ENCODE data around the gene KDM3A. TPM values are rescaled to one million over a fixed set of nuclear protein-coding genes. Genes with fewer than 3 reads are reported as not detected.

The KDM3A gene
- polyA plus RNA-seq, 1 of the 3 experiments (the other 2 are of a cell fraction): 13.7 TPM

DNA sequence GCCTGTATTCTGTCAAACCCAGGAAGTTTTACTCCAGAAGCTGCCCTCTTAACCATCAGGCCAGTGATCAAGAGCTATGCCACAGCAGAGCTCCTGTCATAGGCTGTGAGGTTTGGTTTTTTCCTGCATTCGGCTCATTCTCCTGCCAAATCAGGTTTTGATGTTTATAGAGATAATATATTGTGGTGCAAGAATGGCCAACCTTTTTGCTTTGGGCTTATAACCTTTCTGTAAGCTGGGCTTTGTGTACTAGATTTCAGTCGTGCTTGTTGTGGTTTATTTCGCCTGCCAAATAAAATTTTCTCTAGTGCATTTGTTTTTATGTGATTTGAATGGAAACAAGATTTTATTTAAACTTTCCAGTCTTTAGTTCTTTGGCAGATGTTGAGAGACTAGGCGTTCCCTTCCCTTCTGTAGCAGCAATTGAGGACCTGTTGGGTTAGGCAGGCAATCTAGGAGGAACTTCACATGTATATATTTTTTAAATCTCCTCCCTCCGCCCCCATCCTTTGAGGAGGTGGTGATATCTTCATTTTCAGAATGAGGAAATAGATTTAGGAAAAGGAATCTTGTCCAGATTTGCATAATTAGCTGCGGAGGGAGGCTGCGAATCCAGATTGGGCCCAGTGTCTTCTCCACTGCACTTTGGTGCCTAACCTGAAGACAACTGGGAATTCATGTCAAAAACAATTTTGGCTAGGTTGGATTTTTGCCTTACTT is 2.6 kb downstream of the KDM3A start:
- DNase-seq: no peak
- Histone ChIP-seq H3K27ac (ENCODE audit: low read depth in 2 of 2, low read length in 1 of 2) (no peak overlapping the region), H4K20me1 (ENCODE audit: insufficient read depth) (peaks cover 66% of the 10 kb centered on the region), H3K36me3 (replicated peaks in 1 of 2; ENCODE audit: control insufficient read depth in 1 of 2, insufficient read depth in 2 of 2, low read length in 1 of 2) (peaks cover 37 to 60% of the 10 kb centered on the region in 2 experiments), H3F3A (replicated peaks; ENCODE audit: insufficient read depth) (peaks cover 12% of the 10 kb centered on the region), H3K27me3 (ENCODE audit: insufficient read depth) (no peaks in the 10 kb centered on the region), H3K4me2 (peak overlapping the region; percentile 86), H3K9me2 (no peaks in the 10 kb centered on the region), H2AFZ (ENCODE audit: low read depth) (no peak overlapping the region), H3K4me1 (ENCODE audit: control insufficient read depth in 1 of 2, insufficient read depth in 2 of 2, low read depth in 1 of 2, low read length in 1 of 2) (peaks cover 13 to 26% of the 10 kb centered on the region in 2 experiments; a peak in 3 of 4 replicates), H3K79me2 (ENCODE audit: insufficient read depth) (peaks cover 70% of the 10 kb centered on the region), H3K9ac (no peak overlapping the region), H3K9me3 (peaks cover 16% of the 10 kb centered on the region; the same call in 1 of the 2 replicates), H3K4me3 (ENCODE audit: low read depth in 2 of 2, low read length in 1 of 2) (peak overlapping the region in 1 of 2 experiments; percentile 80; a peak in 2 of 4 replicates)
- ChIA-PET POLR2A (interaction anchor here (1.0 to 1.3 kb wide), 2 partner anchors 10 to 15 kb away, joined by 3 to 4 read pairs; no protein-coding TSS in a partner anchor), CTCF (interaction anchor here (0.8 kb wide), 1 partner anchor 229 kb away, joined by 3 read pairs; no protein-coding TSS in a partner anchor)
- TF ChIP-seq, protein P1, sequence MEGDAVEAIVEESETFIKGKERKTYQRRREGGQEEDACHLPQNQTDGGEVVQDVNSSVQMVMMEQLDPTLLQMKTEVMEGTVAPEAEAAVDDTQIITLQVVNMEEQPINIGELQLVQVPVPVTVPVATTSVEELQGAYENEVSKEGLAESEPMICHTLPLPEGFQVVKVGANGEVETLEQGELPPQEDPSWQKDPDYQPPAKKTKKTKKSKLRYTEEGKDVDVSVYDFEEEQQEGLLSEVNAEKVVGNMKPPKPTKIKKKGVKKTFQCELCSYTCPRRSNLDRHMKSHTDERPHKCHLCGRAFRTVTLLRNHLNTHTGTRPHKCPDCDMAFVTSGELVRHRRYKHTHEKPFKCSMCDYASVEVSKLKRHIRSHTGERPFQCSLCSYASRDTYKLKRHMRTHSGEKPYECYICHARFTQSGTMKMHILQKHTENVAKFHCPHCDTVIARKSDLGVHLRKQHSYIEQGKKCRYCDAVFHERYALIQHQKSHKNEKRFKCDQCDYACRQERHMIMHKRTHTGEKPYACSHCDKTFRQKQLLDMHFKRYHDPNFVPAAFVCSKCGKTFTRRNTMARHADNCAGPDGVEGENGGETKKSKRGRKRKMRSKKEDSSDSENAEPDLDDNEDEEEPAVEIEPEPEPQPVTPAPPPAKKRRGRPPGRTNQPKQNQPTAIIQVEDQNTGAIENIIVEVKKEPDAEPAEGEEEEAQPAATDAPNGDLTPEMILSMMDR (IDR thresholded peaks at IDR 0.05): no peak
- TF ChIP-seq NRF1 (IDR thresholded peaks at IDR 0.05; ENCODE audit: low read depth, low read length) (no peak), MXI1 (IDR thresholded peaks at IDR 0.05; ENCODE audit: low read depth, low read length) (no peak), CHD2 (IDR thresholded peaks at IDR 0.05; ENCODE audit: low read length, partially characterized antibody) (no peak), RAD21 (IDR thresholded peaks at IDR 0.05; ENCODE audit: low read length) (no peak), EP300 (IDR thresholded peaks at IDR 0.05; ENCODE audit: borderline replicate concordance in 1 of 2, low read depth in 1 of 2, low read length in 1 of 2) (no peak), MEF2A (IDR thresholded peaks at IDR 0.05; ENCODE audit: borderline replicate concordance, low read depth) (no peak), FOXJ3 (CRISPR knock-in tag; IDR thresholded peaks at IDR 0.05) (no peak), RCOR1 (IDR thresholded peaks at IDR 0.05; ENCODE audit: low read length) (no peak), FOSL2 (IDR thresholded peaks at IDR 0.05; ENCODE audit: borderline replicate concordance, low read depth) (no peak), TEAD4 (IDR thresholded peaks at IDR 0.05; ENCODE audit: borderline replicate concordance, insufficient read depth) (no peak), RXRA (IDR thresholded peaks at IDR 0.05; ENCODE audit: borderline replicate concordance, low read depth) (no peak), POLR2AphosphoS5 (IDR thresholded peaks at IDR 0.05; ENCODE audit: low read depth, low read length) (no peak), ELF1 (IDR thresholded peaks at IDR 0.05) (no peak), GATA2 (CRISPR knock-in tag; IDR thresholded peaks at IDR 0.05) (no peak)
- TF ChIP-seq, protein P2, sequence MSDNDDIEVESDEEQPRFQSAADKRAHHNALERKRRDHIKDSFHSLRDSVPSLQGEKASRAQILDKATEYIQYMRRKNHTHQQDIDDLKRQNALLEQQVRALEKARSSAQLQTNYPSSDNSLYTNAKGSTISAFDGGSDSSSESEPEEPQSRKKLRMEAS (IDR thresholded peaks at IDR 0.05; ENCODE audit: low read depth): no peak
- TF ChIP-seq, protein P3, sequence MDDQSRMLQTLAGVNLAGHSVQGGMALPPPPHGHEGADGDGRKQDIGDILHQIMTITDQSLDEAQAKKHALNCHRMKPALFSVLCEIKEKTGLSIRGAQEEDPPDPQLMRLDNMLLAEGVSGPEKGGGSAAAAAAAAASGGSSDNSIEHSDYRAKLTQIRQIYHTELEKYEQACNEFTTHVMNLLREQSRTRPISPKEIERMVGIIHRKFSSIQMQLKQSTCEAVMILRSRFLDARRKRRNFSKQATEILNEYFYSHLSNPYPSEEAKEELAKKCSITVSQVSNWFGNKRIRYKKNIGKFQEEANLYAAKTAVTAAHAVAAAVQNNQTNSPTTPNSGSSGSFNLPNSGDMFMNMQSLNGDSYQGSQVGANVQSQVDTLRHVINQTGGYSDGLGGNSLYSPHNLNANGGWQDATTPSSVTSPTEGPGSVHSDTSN (IDR thresholded peaks at IDR 0.05): no peak
- TF ChIP-seq, protein P4, sequence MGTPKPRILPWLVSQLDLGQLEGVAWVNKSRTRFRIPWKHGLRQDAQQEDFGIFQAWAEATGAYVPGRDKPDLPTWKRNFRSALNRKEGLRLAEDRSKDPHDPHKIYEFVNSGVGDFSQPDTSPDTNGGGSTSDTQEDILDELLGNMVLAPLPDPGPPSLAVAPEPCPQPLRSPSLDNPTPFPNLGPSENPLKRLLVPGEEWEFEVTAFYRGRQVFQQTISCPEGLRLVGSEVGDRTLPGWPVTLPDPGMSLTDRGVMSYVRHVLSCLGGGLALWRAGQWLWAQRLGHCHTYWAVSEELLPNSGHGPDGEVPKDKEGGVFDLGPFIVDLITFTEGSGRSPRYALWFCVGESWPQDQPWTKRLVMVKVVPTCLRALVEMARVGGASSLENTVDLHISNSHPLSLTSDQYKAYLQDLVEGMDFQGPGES (IDR thresholded peaks at IDR 0.05; ENCODE audit: low read depth, low read length): no peak
- 93% methylated on average over 7 of the region's 7 CpGs for WGBS (ENCODE audit: low lambda C conversion rate)
